HepG2 (cell line): ENCODE data around the gene ITK. TPM values are rescaled to one million over a fixed set of nuclear protein-coding genes. Genes with fewer than 3 reads are reported as not detected.

ENCODE experiments used
- FOSL2 ChIP-seq: sonication (generic); formaldehyde crosslinking; IDR thresholded peaks from 2 replicates; pipeline ENCODE4 v1.4.0; 2020; ENCODE audit warnings: missing genetic modification reagents
- GATAD1 ChIP-seq: IDR thresholded peaks from 2 replicates; pipeline ENCODE4 v1.6.1; 2016; ENCODE audit warnings: missing genetic modification reagents, missing compliant biosample characterization
- KAT7 ChIP-seq: IDR thresholded peaks from 2 replicates; pipeline ENCODE4 v1.6.1; 2018; ENCODE audit warnings: borderline replicate concordance, missing compliant biosample characterization
- POLR2AphosphoS5 ChIP-seq: IDR thresholded peaks from 2 replicates; pipeline ENCODE4 v1.6.1; 2012; ENCODE audit warnings: low read depth, low read length
- PRPF4 ChIP-seq: fragments of 200-400 bp; formaldehyde crosslinking; IDR thresholded peaks from 2 replicates; pipeline ENCODE4 v1.6.1; 2016; ENCODE audit warnings: low read length, low read depth; ENCODE audit not compliant: poor library complexity, severe bottlenecking
- RBFOX2 ChIP-seq: fragments of 200-400 bp; formaldehyde crosslinking; IDR thresholded peaks from 2 replicates; pipeline ENCODE4 v1.6.1; 2017; ENCODE audit warnings: low read depth, mild to moderate bottlenecking, low read length
- RFX3 ChIP-seq: IDR thresholded peaks from 2 replicates; pipeline ENCODE4 v1.6.1; 2016; ENCODE audit warnings: missing biosample characterization, missing genetic modification reagents
- U2AF2 ChIP-seq: fragments of 200-400 bp; formaldehyde crosslinking; IDR thresholded peaks from 2 replicates; pipeline ENCODE4 v1.6.1; 2017; ENCODE audit warnings: low read depth, mild to moderate bottlenecking, low read length
- ZFP37 ChIP-seq: sonication (generic); formaldehyde crosslinking; IDR thresholded peaks from 2 replicates; pipeline ENCODE4 v1.4.0; 2020; ENCODE audit warnings: missing genetic modification reagents, borderline replicate concordance
- ZNF205 ChIP-seq: IDR thresholded peaks from 2 replicates; pipeline ENCODE4 v1.6.1; 2018; ENCODE audit warnings: missing biosample characterization, missing genetic modification reagents
- ZNF350 ChIP-seq: sonication (generic); formaldehyde crosslinking; IDR thresholded peaks from 2 replicates; pipeline ENCODE4 v1.4.0; 2020; ENCODE audit warnings: mild to moderate bottlenecking, low read depth, missing genetic modification reagents, borderline replicate concordance
- ZNF670 ChIP-seq: sonication (generic); formaldehyde crosslinking; IDR thresholded peaks from 2 replicates; pipeline ENCODE4 v1.8.0; 2022; ENCODE audit warnings: mild to moderate bottlenecking, missing genetic modification reagents, borderline replicate concordance
- polyA plus RNA-seq, 8 experiments: library from polyadenylated mRNA; depleted of rRNA in 3 of 8; stranded (reverse) in 7 of 8; unstranded in 1 of 8; fragments of >200 nt; fragmentation: Illumina TruSeq in 4 of 8; extraction: Trizol in 4 of 8; gene quantifications; 2 replicates each; pipeline versions ENCODE4 v1.2.1 to v1.2.3, GENCODE V29; 2011 to 2016; ENCODE audit warnings: low read depth in 4 of 8, missing spikeins in 1 of 8, mixed read lengths in 1 of 8; ENCODE audit not compliant: insufficient read depth in 1 of 8
- total RNA-seq, 5 experiments: library from RNA; depleted of rRNA; stranded (reverse); fragments of >200 nt; fragmentation: Illumina TruSeq; extraction: Trizol; gene quantifications; 2 replicates each; pipeline ENCODE4 v1.2.3, GENCODE V29; 2016; ENCODE audit warnings: low read depth in 1 of 5
- TF ChIP-seq, protein P1 (sequence below): sonication (generic); formaldehyde crosslinking; IDR thresholded peaks from 2 replicates; pipeline ENCODE4 v1.5.1; 2020; ENCODE audit warnings: mild to moderate bottlenecking, missing genetic modification reagents, borderline replicate concordance
- TF ChIP-seq, protein P2 (sequence below): sonication (generic); formaldehyde crosslinking; IDR thresholded peaks from 2 replicates; pipeline ENCODE4 v1.4.0; 2020; ENCODE audit warnings: mild to moderate bottlenecking, missing genetic modification reagents
- TF ChIP-seq, protein P3 (sequence below), 2 experiments: sonication (generic) in 1 of 2; formaldehyde crosslinking in 1 of 2; IDR thresholded peaks; 2 replicates each; pipeline versions ENCODE4 v1.4.0 to v1.6.1; 2016 to 2020; ENCODE audit warnings: borderline replicate concordance in 1 of 2, low read depth in 1 of 2, mild to moderate bottlenecking in 1 of 2, missing genetic modification reagents in 1 of 2
- TF ChIP-seq, protein P4 (sequence below): sonication (generic); formaldehyde crosslinking; IDR thresholded peaks from 2 replicates; pipeline ENCODE4 v1.8.1; 2023; ENCODE audit warnings: mild to moderate bottlenecking, missing genetic modification reagents
- TF ChIP-seq, protein P5 (sequence below): sonication (generic); formaldehyde crosslinking; IDR thresholded peaks from 2 replicates; pipeline ENCODE4 v1.5.1; 2020; ENCODE audit warnings: missing genetic modification reagents, mild to moderate bottlenecking, borderline replicate concordance

Gene ITK
- total and polyA plus RNA-seq, 2 of the 13 experiments (the other 11 are each of a cell fraction or from before 2014, with no cell fraction given), result 0.01 TPM; not detected in 1

DNA sequence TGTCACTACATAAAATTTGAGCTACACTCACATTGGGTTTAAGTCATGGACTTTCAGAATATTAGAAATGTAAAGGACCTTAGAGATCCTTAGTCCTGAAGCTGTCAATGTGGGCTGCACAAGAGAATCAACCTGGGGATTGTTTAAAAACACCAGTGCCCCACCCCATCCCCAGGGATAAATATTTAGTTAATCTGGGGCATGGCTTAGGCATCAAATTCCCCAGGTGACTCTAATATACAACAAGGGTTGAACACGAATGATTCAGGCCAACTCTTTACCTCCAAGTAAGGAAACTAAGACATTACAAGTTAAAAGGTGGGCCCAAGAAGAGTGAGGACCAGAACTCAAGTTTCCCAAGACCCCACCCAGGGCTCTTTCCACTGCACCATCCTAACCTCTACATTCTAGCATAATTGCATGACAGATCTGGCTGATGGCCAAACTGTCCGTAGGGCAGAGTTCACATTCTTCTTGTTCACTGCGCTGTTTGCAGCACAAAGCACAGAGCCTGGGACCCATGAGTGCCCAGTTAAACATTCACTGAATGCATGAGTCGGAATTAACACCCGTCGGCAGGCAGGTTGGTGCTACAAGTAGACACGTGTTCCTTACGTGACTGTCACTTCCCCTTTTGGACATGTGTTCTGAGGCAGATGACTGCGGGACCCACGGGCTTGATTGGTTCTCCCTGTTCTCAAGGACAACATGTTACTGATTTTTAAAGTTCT lies 110.5 kb downstream of the ITK start (continued):
- no peak for TF ChIP-seq U2AF2
- no peak for TF ChIP-seq RFX3 (CRISPR knock-in tag)
- no peak for TF ChIP-seq PRPF4
- TF ChIP-seq FOSL2 (CRISPR knock-in tag), result peak; percentile 91
- TF ChIP-seq ZFP37 (CRISPR knock-in tag), result peak; percentile 85; the same call in 1 of the 2 replicates
- TF ChIP-seq, protein P1, sequence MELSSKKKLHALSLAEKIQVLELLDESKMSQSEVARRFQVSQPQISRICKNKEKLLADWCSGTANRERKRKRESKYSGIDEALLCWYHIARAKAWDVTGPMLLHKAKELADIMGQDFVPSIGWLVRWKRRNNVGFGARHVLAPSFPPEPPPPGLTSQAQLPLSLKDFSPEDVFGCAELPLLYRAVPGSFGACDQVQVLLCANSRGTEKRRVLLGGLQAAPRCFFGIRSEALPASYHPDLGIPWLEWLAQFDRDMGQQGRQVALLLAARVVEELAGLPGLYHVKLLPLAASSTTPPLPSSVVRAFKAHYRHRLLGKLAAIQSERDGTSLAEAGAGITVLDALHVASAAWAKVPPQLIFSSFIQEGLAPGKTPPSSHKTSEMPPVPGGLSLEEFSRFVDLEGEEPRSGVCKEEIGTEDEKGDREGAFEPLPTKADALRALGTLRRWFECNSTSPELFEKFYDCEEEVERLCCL (CRISPR knock-in tag), result 0 out of 2 replicates have a peak, but pooled peaks have one; percentile 51
- TF ChIP-seq, protein P2, sequence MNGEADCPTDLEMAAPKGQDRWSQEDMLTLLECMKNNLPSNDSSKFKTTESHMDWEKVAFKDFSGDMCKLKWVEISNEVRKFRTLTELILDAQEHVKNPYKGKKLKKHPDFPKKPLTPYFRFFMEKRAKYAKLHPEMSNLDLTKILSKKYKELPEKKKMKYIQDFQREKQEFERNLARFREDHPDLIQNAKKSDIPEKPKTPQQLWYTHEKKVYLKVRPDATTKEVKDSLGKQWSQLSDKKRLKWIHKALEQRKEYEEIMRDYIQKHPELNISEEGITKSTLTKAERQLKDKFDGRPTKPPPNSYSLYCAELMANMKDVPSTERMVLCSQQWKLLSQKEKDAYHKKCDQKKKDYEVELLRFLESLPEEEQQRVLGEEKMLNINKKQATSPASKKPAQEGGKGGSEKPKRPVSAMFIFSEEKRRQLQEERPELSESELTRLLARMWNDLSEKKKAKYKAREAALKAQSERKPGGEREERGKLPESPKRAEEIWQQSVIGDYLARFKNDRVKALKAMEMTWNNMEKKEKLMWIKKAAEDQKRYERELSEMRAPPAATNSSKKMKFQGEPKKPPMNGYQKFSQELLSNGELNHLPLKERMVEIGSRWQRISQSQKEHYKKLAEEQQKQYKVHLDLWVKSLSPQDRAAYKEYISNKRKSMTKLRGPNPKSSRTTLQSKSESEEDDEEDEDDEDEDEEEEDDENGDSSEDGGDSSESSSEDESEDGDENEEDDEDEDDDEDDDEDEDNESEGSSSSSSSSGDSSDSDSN (CRISPR knock-in tag), result no peak
- no peak for TF ChIP-seq POLR2AphosphoS5
- TF ChIP-seq, protein P3, sequence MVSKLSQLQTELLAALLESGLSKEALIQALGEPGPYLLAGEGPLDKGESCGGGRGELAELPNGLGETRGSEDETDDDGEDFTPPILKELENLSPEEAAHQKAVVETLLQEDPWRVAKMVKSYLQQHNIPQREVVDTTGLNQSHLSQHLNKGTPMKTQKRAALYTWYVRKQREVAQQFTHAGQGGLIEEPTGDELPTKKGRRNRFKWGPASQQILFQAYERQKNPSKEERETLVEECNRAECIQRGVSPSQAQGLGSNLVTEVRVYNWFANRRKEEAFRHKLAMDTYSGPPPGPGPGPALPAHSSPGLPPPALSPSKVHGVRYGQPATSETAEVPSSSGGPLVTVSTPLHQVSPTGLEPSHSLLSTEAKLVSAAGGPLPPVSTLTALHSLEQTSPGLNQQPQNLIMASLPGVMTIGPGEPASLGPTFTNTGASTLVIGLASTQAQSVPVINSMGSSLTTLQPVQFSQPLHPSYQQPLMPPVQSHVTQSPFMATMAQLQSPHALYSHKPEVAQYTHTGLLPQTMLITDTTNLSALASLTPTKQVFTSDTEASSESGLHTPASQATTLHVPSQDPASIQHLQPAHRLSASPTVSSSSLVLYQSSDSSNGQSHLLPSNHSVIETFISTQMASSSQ (IDR thresholded peaks at IDR 0.05; ENCODE audit: low read depth), result peak; percentile 92
- TF ChIP-seq, protein P3 (CRISPR knock-in tag; IDR thresholded peaks at IDR 0.05; ENCODE audit: borderline replicate concordance), result peak; percentile 98
- TF ChIP-seq ZNF670 (CRISPR knock-in tag), result 0 out of 2 replicates have a peak, but pooled peaks have one; percentile 59
- no peak for TF ChIP-seq RBFOX2
- TF ChIP-seq, protein P4, sequence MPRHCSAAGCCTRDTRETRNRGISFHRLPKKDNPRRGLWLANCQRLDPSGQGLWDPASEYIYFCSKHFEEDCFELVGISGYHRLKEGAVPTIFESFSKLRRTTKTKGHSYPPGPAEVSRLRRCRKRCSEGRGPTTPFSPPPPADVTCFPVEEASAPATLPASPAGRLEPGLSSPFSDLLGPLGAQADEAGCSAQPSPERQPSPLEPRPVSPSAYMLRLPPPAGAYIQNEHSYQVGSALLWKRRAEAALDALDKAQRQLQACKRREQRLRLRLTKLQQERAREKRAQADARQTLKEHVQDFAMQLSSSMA (CRISPR knock-in tag), result peak; percentile 57; the same call in 1 of the 2 replicates
- TF ChIP-seq, protein P5, sequence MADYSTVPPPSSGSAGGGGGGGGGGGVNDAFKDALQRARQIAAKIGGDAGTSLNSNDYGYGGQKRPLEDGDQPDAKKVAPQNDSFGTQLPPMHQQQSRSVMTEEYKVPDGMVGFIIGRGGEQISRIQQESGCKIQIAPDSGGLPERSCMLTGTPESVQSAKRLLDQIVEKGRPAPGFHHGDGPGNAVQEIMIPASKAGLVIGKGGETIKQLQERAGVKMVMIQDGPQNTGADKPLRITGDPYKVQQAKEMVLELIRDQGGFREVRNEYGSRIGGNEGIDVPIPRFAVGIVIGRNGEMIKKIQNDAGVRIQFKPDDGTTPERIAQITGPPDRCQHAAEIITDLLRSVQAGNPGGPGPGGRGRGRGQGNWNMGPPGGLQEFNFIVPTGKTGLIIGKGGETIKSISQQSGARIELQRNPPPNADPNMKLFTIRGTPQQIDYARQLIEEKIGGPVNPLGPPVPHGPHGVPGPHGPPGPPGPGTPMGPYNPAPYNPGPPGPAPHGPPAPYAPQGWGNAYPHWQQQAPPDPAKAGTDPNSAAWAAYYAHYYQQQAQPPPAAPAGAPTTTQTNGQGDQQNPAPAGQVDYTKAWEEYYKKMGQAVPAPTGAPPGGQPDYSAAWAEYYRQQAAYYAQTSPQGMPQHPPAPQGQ, result peak; percentile 61; the same call in 1 of the 2 replicates
- TF ChIP-seq KAT7 (CRISPR knock-in tag), result no peak; the same call in 1 of the 2 replicates
- peak; percentile 84 for TF ChIP-seq ZNF350
- TF ChIP-seq GATAD1 (CRISPR knock-in tag), result peak; percentile 75
- peak; percentile 78 for TF ChIP-seq ZNF205 (CRISPR knock-in tag)
